ENCODE measurements around the gene GALNT14. TPM values are rescaled to one million over a fixed set of nuclear protein-coding genes. Genes with fewer than 3 reads are reported as not detected.

Gene GALNT14
- total RNA-seq, 1 donor from 2014 or later = 2.0 TPM

- no peak for DNase-seq
Measured at GRCh38 chr2:30888852-30889409, 249.3 kb downstream of the GALNT14 start.

GRCh38 chr2:30886080-30886479, 252.2 kb downstream of the GALNT14 start:
- no peak for DNase-seq

- DNase-seq = no peak
Measured at GRCh38 chr2:30883822-30884221, 254.4 kb downstream of the GALNT14 start.

DNA sequence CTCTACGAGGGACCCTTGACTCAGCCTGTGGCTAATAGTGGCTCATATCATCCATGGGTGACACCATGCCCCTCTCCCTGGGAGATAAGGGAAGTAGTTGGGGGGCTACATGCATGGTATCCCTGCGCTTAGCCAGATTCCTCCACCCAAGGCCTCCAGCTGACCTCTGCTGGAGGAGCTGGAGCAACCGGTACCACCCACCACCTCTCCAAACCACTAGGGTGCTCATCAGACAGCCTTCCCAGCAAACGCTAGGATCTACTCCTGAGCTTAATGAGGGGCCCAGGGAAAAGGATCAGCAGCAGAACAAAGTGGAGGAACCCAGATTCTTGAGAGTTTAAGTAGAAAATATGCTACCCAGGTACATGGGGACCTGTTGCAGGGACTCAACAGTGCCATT, 255.1 kb downstream of the GALNT14 start:
- DNase-seq = no peak

- no peak for DNase-seq
Measured at GRCh38 chr2:30880516-30880915, 257.7 kb downstream of the GALNT14 start.

GRCh38 chr2:30877833-30878232, 260.4 kb downstream of the GALNT14 start:
- no peak for DNase-seq

- no peak for DNase-seq
Measured at GRCh38 chr2:30872797-30873196, 265.4 kb downstream of the GALNT14 start.

DNA sequence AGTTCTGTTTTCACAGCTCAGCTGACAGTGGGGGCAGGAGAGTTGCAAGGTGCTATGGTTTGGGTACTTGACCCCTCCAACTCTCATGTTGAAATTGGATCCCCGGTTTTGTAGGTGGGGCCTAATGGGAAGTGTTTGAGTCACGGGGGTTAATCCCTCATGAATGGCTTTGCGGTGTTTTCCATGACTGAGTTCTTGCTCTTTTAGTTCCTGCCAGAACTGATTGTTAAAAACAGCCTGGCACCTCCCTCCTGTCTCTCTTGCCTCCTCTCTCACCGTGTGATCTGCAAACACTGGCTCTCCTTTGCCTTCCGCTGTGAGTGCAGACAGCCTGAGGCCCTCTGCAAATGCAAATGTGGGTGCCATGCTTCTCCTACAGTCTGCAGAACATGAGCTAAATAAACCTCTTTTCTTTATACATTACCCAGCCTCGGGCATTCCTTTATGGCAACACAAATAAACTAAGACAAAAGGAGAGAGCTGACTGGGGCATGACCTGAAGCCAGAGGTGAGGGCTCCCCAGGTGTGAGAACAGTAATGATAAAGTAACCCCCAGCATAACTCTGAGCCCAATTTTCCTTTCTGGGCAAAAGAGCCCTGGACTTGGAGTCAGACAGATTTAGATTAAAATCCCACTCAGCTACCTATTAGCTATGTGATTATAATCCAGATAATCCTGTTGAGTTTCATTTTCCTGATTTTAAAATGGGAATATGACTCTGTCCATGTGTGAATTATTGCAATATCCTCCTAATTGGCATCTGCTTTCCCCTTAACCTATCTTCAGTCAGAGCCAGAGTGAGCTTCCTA, 266.1 kb downstream of the GALNT14 start:
- DNase-seq = no peak

DNA sequence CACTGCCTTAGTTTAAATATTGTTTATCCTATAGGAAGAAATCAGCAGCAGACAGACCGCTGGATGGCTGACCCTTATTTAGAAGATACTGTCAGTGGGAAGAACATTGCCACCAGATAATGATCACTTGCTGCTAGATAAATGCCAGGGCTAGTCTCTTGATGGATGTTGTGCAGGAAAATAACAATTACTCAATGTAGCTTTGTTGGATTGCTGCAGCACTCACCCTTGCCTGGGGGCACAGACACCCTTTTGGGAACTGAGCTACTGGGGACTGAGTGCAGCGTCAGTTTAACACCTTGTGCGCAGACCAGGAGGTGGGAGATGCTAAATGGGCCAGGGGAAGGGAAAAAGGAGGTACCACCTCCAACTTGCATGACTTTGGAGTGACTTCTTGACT, 266.8 kb downstream of the GALNT14 start:
- DNase-seq = no peak

DNA sequence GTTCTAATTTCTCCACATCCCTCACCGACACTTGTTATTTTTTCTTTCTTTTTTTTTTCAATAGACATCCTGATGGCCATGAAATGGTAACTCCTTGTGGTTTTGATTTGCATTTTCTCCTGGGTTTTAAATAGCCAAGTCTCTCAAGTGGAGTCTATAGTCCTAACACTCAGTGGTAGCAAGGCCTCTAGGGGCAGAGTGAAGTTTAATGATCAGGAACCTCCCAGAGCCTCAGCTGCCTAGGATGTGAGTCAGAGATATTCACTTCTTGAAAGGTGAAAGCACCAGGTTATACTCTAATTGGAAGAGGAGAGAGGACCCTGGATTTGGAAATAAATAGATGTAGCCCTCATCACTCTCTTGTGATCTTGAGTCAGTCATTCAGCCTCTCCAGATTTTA, 268.3 kb downstream of the GALNT14 start:
- no peak for DNase-seq

- DNase-seq = no peak
Measured at GRCh38 chr2:30867385-30867784, 270.9 kb downstream of the GALNT14 start.

DNA sequence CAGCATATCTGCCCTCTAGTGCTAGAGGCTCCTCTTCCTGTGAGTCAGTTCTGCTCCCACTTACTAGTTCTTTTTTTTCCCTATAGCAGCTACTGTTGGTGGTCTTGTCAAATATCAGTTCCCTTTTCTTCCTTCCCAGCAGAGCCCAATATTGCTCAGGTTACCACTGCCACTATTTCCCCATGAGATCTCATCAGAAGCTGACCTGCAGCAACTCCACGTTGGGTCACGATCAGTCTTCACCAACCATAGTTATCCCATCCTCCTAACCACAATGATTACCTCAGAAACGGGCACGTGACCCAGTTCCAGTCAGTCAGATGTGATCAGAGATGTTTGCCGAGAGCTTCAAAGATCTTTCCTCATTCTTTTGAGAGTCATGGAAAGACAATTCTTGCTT, 271.3 kb downstream of the GALNT14 start:
- DNase-seq = no peak

GRCh38 chr2:30865892-30866681, 272.2 kb downstream of the GALNT14 start:
- DNase-seq = no peak

GRCh38 chr2:30865243-30865642, 273.0 kb downstream of the GALNT14 start:
- DNase-seq = no peak

DNA sequence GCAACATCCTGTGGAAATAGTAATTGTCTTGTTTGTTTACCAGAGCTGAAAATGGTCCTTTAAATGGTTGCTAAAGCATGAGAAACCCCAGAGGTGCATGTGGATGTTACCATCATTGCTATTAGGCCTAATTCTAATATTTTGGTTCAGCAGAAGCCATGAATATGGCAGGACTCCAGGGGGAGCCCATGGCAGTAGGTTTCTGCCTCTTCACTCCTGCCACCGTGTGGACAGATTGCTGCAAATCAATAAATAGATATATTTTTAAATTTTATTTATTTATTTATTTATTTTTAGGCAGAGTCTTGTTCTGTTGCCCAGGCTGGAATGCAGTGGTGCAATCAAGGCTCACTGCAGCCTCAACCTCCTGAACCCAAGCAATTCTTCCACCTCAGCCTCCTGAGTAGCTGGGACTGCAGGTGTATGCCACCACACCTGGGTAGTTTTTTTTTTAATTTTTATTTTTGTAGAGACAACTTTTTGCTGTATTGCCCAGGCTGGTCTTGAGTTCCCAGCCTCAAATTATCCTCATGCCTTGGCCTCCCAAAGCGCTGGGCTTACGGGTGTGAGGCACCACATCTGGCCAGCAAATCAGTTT, 276.1 kb downstream of the GALNT14 start:
- peak; percentile 30 for DNase-seq

DNA sequence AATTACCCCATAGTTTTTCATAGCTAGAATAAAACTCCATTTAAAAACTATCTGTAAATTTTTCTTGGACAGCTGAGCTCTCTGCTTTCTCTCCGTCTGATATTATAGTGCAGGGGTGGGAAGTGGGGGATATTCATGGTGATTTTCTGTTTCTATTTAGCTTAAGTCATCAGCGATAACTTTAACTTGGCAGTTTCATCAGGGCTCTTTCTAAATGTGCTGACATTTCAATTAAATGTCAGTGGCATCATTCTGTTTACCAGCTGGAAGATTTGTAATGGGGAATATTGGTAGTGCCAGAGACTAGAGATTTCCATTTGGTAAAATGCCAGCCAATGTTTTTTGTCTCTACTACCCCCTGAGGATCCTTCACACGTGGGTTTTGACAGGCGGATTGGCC, 277.5 kb downstream of the GALNT14 start:
- no peak for DNase-seq

Other genes with a start within 250 kb of the GALNT14 start
- 0.49 TPM for gene CAPN14, start 79.1 kb upstream of the GALNT14 start, total RNA-seq
- gene EHD3, start 95.7 kb upstream of the GALNT14 start, total RNA-seq = 3.7 TPM